ENCODE measurements around the gene MAML2. TPM values are rescaled to one million over a fixed set of nuclear protein-coding genes. Genes with fewer than 3 reads are reported as not detected.

Gene MAML2
- total and polyA plus RNA-seq, 9 of the 15 experiments (the other 6 are each of a cell fraction or from before 2014, with no cell fraction given): 0.79 to 6.8 (median 4.8) TPM

GRCh38 chr11:95933594-95933993 is 409.4 kb downstream of the MAML2 start:
- CTCF ChIA-PET (ENCODE audit: low intra/inter-chr PET ratio): interaction anchor here (0.6 kb wide), 1 partner anchor 18 kb away, joined by 3 read pairs; no protein-coding TSS in a partner anchor
- Histone ChIP-seq H3K4me2 (ENCODE audit: insufficient read depth, low read length) (no peak overlapping the region), H3K79me2 (ENCODE audit: control insufficient read depth, insufficient read depth, low read length) (no peaks in the 10 kb centered on the region), H3K4me3 (no peak overlapping the region), H3K9ac (ENCODE audit: insufficient read depth in 1 of 2, low read depth in 2 of 2, low read length in 2 of 2) (no peak overlapping the region), H3K9me3 (replicated peaks; ENCODE audit: control insufficient read depth, insufficient read depth, low read depth, low read length) (no peaks in the 10 kb centered on the region), H4K20me1 (replicated peaks; ENCODE audit: control insufficient read depth, insufficient read depth, low read length) (no peaks in the 10 kb centered on the region), H3K9me1 (ENCODE audit: control insufficient read depth, insufficient read depth, low read length) (no peaks in the 10 kb centered on the region), H3K36me3 (ENCODE audit: control insufficient read depth, insufficient read depth, low read length) (no peaks in the 10 kb centered on the region), H3K27me3 (ENCODE audit: control insufficient read depth in 2 of 2, insufficient read depth in 2 of 2, low read length in 2 of 2) (peaks cover 0 to 5% of the 10 kb centered on the region in 2 experiments; a peak in 1 of 5 replicates), H2AFZ (ENCODE audit: low read depth, low read length) (no peak overlapping the region), H3K4me1 (replicated peaks in 1 of 2; ENCODE audit: control insufficient read depth in 2 of 2, insufficient read depth in 2 of 2, low read length in 2 of 2) (no peaks in the 10 kb centered on the region; a peak in 1 of 5 replicates), H3K27ac (ENCODE audit: extremely low read depth, low read depth, low read length) (no peak overlapping the region)
- FAIRE-seq: no peak
- in situ Hi-C loops (cut with MboI) (no loop called here), intact Hi-C loops (cut with micrococcal nuclease) (no loop called here)
- no peak for ATAC-seq
- WGBS (ENCODE audit: insufficient coverage, low coverage, missing lambda C conversion rate): 26% methylated on average over 5 of the region's 5 CpGs
- TF ChIP-seq PML (IDR thresholded peaks at IDR 0.05; ENCODE audit: low read length): no peak
- TF ChIP-seq ADNP (tag; IDR thresholded peaks at IDR 0.05): no peak
- TF ChIP-seq ELF4 (CRISPR knock-in tag; IDR thresholded peaks at IDR 0.05): no peak
- no peak for TF ChIP-seq ZNF398 (CRISPR knock-in tag; IDR thresholded peaks at IDR 0.05)
- TF ChIP-seq BHLHE40 (IDR thresholded peaks at IDR 0.05; ENCODE audit: low read length): no peak
- no peak for TF ChIP-seq HDAC1 (IDR thresholded peaks at IDR 0.05)
- TF ChIP-seq ETS2 (tag; IDR thresholded peaks at IDR 0.05; ENCODE audit: borderline replicate concordance, poor library complexity, severe bottlenecking): no peak
- no peak for TF ChIP-seq GTF2A2 (tag; IDR thresholded peaks at IDR 0.05)
- TF ChIP-seq BRF2 (IDR thresholded peaks at IDR 0.05; ENCODE audit: borderline replicate concordance, insufficient read depth, insufficient read length): no peak
- TF ChIP-seq C11orf30 (IDR thresholded peaks at IDR 0.05; ENCODE audit: low read depth): no peak
- no peak for TF ChIP-seq MBD2 (IDR thresholded peaks at IDR 0.05; ENCODE audit: borderline replicate concordance, low read depth)
- TF ChIP-seq ZNF764 (CRISPR knock-in tag; IDR thresholded peaks at IDR 0.05; ENCODE audit: low read depth): no peak
- TF ChIP-seq BRCA1 (IDR thresholded peaks at IDR 0.05): no peak
- TF ChIP-seq BRCA1 (CRISPR knock-in tag; IDR thresholded peaks at IDR 0.05): no peak
- no peak for TF ChIP-seq ZBTB8A (IDR thresholded peaks at IDR 0.05; ENCODE audit: partially characterized antibody)
- no TSS peak for BruUV-seq (replicated peaks)
- no peak for DNase-seq (ENCODE audit: extremely low read depth in 1 of 4, low spot score in 3 of 4)
- POLR2A ChIA-PET: interaction anchor here (1.6 kb wide), 1 partner anchor 9 kb away, joined by 6 read pairs; the partner anchor contains the start of gene MTMR2

All from K562 (cell line).